NT2/D1 (cell line): ENCODE data around the gene PLA2G3.

ENCODE experiments used
- YY1 ChIP-seq: IDR thresholded peaks from 2 replicates; pipeline ENCODE4 v1.6.1; 2011; ENCODE audit not compliant: insufficient read length, insufficient read depth
- ZNF274 ChIP-seq: IDR thresholded peaks from 2 replicates; pipeline ENCODE4 v1.6.1; 2011; ENCODE audit warnings: mild to moderate bottlenecking, low read depth, low read length

- no peak for TF ChIP-seq YY1
- no peak for TF ChIP-seq ZNF274
These were observed 6.4 kb downstream of the PLA2G3 start for GRCh38 chr22:31133911-31134310.
